Sigmoid colon (tissue), 7 donors: ENCODE data around the gene LRRTM4. TPM values are rescaled to one million over a fixed set of nuclear protein-coding genes. Genes with fewer than 3 reads are reported as not detected.

ENCODE experiments used
- DNase-seq: peaks from one replicate; pipeline ENCODE4 v3.0.0-alpha.2; 2019
- H3K27ac ChIP-seq, 4 donors: fragments of 200-600 bp; sonication (generic); one replicate each; pipeline ENCODE4 v1.5.1; 2016 to 2019; ENCODE audit warnings: mild to moderate bottlenecking in 1 of 4
- H3K27me3 ChIP-seq, 3 donors: fragments of 200-600 bp; sonication (generic); one replicate each; pipeline ENCODE4 v1.5.1; 2019; ENCODE audit warnings: mild to moderate bottlenecking in 1 of 3
- H3K36me3 ChIP-seq, 4 donors: fragments of 200-600 bp; sonication (generic); one replicate each; pipeline ENCODE4 v1.5.1; 2016 to 2019
- H3K4me1 ChIP-seq, 4 donors: fragments of 200-600 bp; sonication (generic); one replicate each; pipeline ENCODE4 v1.5.1; 2017 to 2019
- H3K4me3 ChIP-seq, 4 donors: fragments of 200-600 bp; sonication (generic); one replicate each; pipeline ENCODE4 v1.5.1; 2017 to 2019; ENCODE audit warnings: mild to moderate bottlenecking in 2 of 4, moderate library complexity in 1 of 4
- H3K9me3 ChIP-seq, 4 donors: fragments of 200-600 bp in 3 of 4; sonication (generic) in 3 of 4; one replicate each; pipeline versions ENCODE4 v1.5.1 to v1.6.1; 2013 to 2019
- EP300 ChIP-seq, 4 donors: sonication (generic); formaldehyde crosslinking; IDR thresholded peaks; one replicate each; pipeline ENCODE4 v1.6.1; 2017; ENCODE audit warnings: antibody characterized with exemption in 4 of 4
- POLR2A ChIP-seq, 2 donors: fragments of 450-650 bp; IDR thresholded peaks; one replicate each; pipeline ENCODE4 v1.6.1; 2016; ENCODE audit warnings: antibody characterized with exemption in 2 of 2, mild to moderate bottlenecking in 2 of 2, moderate library complexity in 2 of 2
- POLR2AphosphoS5 ChIP-seq, 4 donors: sonication (generic); formaldehyde crosslinking; IDR thresholded peaks; one replicate each; pipeline ENCODE4 v1.6.1; 2017; ENCODE audit warnings: antibody characterized with exemption in 4 of 4
- WGBS, 2 donors: extraction: QIAGEN DNeasy Blood & Tissue Kit; methylation state at CpG; one replicate each; pipeline ENCODE4 v1.1.7; 2013; 5-methylcytosine and 5-hydroxymethylcytosine counted together
- intact Hi-C: fragments of 100-400 bp; cut with DNase I; formaldehyde crosslinking; loops from one replicate; pipeline ENCODE4 v1.15.1; 2023
- polyA plus RNA-seq, 3 donors: library from polyadenylated mRNA; stranded (reverse); fragments of 200-250 nt; gene quantifications; one replicate each; pipeline ENCODE4 v1.2.3, GENCODE V29; 2013
- total RNA-seq, 4 donors: library from RNA; depleted of rRNA; stranded (reverse); fragments of >200 nt; gene quantifications; one replicate each; pipeline ENCODE4 v1.1.0, GENCODE V29; 2016
- TF ChIP-seq, protein P1 (sequence below), 4 experiments: fragments of 450-650 bp in 3 of 4; fragments of 200-600 bp in 1 of 4; IDR thresholded peaks; one replicate each; pipeline ENCODE4 v1.5.1; 2016 to 2019; ENCODE audit warnings: antibody characterized with exemption in 4 of 4, mild to moderate bottlenecking in 3 of 4, moderate library complexity in 2 of 4
- donor health status: healthy with polysubstance abuse.
- donor health status: Bipolar disorder and iron deficiency.
- donor health status: healthy.

The LRRTM4 gene
- total and polyA plus RNA-seq, 7 donors: 0.17 to 1.1 (median 0.55) TPM; not detected in 2

DNA sequence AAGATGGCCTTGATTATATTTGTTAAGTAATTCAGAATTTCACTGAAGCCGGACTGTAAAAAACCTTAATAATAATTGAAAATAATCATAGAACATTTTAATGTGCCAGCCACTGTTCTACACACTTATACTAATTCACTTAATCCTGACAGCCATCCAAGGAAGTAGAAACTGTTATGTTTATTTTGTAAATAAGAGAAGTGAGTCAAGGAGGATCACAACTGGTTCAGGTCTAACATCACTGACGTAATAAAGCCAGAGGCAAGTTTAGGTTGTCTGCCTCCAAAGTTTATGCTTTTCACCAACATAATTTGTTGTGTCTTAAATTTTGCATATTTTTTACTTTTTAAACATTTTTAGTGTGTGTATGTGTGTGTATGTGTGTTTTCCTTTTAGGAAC is 436.1 kb downstream of the LRRTM4 start:
- Histone ChIP-seq H3K4me1 (no peaks in the 10 kb centered on the region), H3K36me3 (no peaks in the 10 kb centered on the region), H3K27ac (no peak overlapping the region), H3K27me3 (no peaks in the 10 kb centered on the region), H3K9me3 (no peaks in the 10 kb centered on the region), H3K4me3 (no peak overlapping the region)
- DNase-seq: no peak
- WGBS, 2 donors: 71 to 90% methylated on average over 2 of the region's 2 CpGs
- TF ChIP-seq EP300 (IDR thresholded peaks at IDR 0.05) (no peak), POLR2A (IDR thresholded peaks at IDR 0.05) (no peak), POLR2AphosphoS5 (IDR thresholded peaks at IDR 0.05) (no peak)
- TF ChIP-seq, protein P1, sequence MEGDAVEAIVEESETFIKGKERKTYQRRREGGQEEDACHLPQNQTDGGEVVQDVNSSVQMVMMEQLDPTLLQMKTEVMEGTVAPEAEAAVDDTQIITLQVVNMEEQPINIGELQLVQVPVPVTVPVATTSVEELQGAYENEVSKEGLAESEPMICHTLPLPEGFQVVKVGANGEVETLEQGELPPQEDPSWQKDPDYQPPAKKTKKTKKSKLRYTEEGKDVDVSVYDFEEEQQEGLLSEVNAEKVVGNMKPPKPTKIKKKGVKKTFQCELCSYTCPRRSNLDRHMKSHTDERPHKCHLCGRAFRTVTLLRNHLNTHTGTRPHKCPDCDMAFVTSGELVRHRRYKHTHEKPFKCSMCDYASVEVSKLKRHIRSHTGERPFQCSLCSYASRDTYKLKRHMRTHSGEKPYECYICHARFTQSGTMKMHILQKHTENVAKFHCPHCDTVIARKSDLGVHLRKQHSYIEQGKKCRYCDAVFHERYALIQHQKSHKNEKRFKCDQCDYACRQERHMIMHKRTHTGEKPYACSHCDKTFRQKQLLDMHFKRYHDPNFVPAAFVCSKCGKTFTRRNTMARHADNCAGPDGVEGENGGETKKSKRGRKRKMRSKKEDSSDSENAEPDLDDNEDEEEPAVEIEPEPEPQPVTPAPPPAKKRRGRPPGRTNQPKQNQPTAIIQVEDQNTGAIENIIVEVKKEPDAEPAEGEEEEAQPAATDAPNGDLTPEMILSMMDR (IDR thresholded peaks at IDR 0.05): no peak
- intact Hi-C loops: no loop called here

DNA sequence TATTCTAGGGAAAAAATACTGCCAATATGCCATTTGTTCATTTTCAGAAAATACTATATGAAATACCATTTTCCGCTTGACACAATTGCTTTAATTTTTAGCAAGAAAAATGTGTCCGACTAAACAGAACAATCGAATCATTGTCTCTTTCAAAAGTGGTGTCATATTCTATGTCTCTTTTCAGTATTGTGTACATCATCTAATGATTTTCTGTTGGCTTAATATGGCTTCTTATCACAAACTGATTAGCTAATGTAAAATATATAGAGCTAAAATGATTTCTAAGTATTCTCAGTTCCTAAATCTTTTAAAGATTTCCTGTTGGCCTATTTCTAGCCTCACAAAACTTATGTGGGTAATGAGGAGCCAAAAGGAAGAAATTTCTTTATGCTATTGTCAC is 436.6 kb downstream of the LRRTM4 start:
- H3K4me1 ChIP-seq: no peaks in the 10 kb centered on the region
- WGBS, 2 donors: 90 to 91% methylated on average over 3 of the region's 3 CpGs
- no peak overlapping the region for H3K4me3 ChIP-seq
- H3K27me3 ChIP-seq: no peaks in the 10 kb centered on the region
- no peak overlapping the region for H3K27ac ChIP-seq
- TF ChIP-seq, protein P1 (IDR thresholded peaks at IDR 0.05): no peak
- TF ChIP-seq POLR2AphosphoS5 (IDR thresholded peaks at IDR 0.05) (no peak), POLR2A (IDR thresholded peaks at IDR 0.05) (no peak), EP300 (IDR thresholded peaks at IDR 0.05) (no peak)
- intact Hi-C loops: no loop called here
- no peaks in the 10 kb centered on the region for H3K36me3 ChIP-seq
- no peak for DNase-seq
- no peaks in the 10 kb centered on the region for H3K9me3 ChIP-seq

DNA sequence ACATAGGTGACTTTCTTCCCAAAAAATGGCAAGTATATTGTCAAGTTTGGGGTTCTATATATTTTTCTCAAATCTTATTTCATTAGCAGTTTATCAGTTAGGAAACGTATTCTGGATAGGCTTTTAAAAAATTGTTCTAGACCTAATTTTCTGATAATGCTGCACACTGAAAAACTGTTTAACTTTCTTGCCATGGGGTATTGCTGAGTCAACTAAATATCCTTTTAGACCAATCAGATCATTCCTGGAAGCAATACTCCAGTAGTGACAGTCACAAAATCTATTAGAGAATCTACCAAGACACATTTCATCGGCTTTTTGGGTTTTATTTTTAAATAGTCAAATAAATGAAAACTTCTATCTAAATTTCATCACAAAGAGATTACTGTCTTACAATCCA is 440.6 kb downstream of the LRRTM4 start:
- no peaks in the 10 kb centered on the region for H3K36me3 ChIP-seq
- WGBS, 2 donors: 85 to 93% methylated on average over 2 of the region's 2 CpGs
- no peaks in the 10 kb centered on the region for H3K9me3 ChIP-seq
- H3K4me3 ChIP-seq: no peak overlapping the region
- intact Hi-C loops: no loop called here
- no peaks in the 10 kb centered on the region for H3K4me1 ChIP-seq
- no peaks in the 10 kb centered on the region for H3K27me3 ChIP-seq
- H3K27ac ChIP-seq: no peak overlapping the region
- TF ChIP-seq, protein P1 (IDR thresholded peaks at IDR 0.05): no peak
- no peak for TF ChIP-seq EP300 (IDR thresholded peaks at IDR 0.05)
- TF ChIP-seq POLR2A (IDR thresholded peaks at IDR 0.05): no peak
- no peak for TF ChIP-seq POLR2AphosphoS5 (IDR thresholded peaks at IDR 0.05)
- no peak for DNase-seq

DNA sequence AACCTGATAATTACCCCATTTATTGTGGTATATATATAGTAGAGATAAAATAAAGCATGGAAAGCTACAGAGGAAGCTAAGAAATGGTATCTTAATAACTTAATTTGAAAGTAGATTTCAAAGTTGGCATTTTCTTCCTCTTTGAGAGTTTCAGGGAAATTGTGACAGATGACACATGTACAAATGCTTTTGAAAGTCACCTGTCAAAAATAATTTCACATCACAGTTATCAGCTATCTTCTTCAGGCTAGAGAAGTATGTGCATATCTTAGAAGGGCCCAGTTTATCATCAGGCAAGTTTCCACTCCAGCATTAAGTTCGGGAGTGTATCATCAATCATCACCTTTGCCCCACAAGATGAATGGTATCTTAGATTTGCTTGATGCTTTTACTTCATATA is 457.9 kb downstream of the LRRTM4 start:
- intact Hi-C loops: no loop called here
- H3K27ac ChIP-seq: no peak overlapping the region
- DNase-seq: no peak
- TF ChIP-seq POLR2AphosphoS5 (IDR thresholded peaks at IDR 0.05): no peak
- TF ChIP-seq POLR2A (IDR thresholded peaks at IDR 0.05): no peak
- TF ChIP-seq, protein P1 (IDR thresholded peaks at IDR 0.05): no peak
- TF ChIP-seq EP300 (IDR thresholded peaks at IDR 0.05): no peak
- H3K4me3 ChIP-seq: no peak overlapping the region
- no peaks in the 10 kb centered on the region for H3K36me3 ChIP-seq
- WGBS, 2 donors: 67 to 86% methylated on average over 1 of the region's 1 CpG
- H3K9me3 ChIP-seq: no peaks in the 10 kb centered on the region
- H3K27me3 ChIP-seq: no peaks in the 10 kb centered on the region
- H3K4me1 ChIP-seq: no peaks in the 10 kb centered on the region

DNA sequence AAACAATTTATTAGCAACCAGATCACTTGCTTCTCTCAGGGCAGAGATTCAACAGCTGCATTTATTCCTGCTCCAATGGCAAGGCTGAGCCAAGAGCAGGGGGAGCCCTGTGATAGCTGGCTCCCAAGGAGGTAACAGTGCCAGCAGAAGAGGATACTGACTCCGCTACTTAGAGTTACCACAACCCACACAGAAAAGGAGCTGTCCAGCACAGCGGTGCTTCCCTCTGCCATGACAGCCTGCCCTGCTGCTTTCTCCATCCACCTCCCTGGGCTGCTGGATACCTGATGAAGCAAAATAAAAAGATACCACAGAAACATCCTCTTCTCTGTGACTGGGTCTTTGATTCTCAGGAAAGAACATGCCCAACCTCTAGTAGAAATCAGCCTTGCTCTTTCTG is 467.2 kb downstream of the LRRTM4 start:
- Histone ChIP-seq H3K36me3 (no peaks in the 10 kb centered on the region), H3K4me3 (no peak overlapping the region), H3K4me1 (no peaks in the 10 kb centered on the region), H3K27ac (no peak overlapping the region), H3K27me3 (no peaks in the 10 kb centered on the region), H3K9me3 (no peaks in the 10 kb centered on the region)
- intact Hi-C loops: no loop called here
- no peak for TF ChIP-seq POLR2A (IDR thresholded peaks at IDR 0.05)
- WGBS, 2 donors: 66 to 67% methylated on average over 2 of the region's 2 CpGs
- no peak for DNase-seq
